Fibroblast of pulmonary artery (primary cell): ENCODE measurements around the gene PAX2.

Experiments
- DNase-seq: peaks from one replicate; pipeline ENCODE4 v3.0.0-alpha.2; 2010; ENCODE audit warnings: low read depth
- H3K4me3 ChIP-seq: replicated peaks from 2 replicates; pipeline ENCODE4 v1.5.1; 2011; ENCODE audit warnings: low read depth, mild to moderate bottlenecking, control low read depth, low read length, moderate library complexity
- TF ChIP-seq, protein P1 (sequence below): IDR thresholded peaks from 2 replicates; pipeline ENCODE4 v1.5.1; 2011; ENCODE audit warnings: mild to moderate bottlenecking, control low read depth, low read length, inconsistent platforms; ENCODE audit errors: missing control alignments

Gene PAX2

DNA sequence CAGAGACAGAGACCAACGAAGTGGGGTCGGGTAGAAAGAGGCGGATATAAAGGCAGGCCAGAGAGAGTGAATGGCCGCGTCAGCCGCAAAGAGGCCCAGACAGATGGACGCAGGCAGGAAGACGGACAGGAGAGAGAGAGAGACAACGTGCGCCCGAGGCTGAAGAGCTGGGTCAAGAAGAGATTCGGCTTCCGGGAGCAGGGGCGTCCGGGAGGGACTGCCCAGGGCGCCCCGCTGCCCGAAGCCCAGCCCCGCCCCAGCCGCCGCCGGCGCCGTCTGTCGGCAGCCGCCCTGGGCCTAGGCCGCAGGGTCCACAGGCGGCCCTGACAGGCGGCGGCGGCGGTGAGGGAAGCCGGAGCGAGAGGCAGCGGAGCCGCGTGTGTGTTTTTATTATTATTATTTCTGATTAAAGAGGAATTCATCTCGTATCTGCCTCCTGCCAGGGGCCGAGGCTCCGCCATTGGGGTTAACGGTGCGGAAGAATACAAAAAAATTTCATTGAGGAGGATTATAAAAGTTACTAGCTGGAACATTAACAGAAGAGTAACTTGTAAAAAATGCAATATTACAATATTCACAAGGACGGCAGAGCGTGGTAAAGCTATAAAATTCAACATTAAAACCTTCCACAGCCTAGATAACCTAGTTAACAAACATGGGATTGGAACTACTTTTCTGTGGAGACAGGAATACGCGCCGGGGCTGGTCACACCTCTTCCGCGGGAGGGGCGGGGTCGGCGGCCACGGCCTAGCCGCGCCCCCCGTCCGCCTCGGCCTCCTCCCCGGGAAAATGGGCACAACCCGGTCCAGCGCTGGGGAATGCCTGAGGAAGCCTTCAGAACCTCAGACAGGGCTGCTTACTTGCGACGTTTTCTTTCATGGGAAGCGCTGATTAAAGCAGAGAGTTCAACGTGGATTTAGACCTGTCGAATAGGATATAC is 29.7 kb upstream of the PAX2 start:
- H3K4me3 ChIP-seq: no peak overlapping the region
- DNase-seq: no peak
- TF ChIP-seq, protein P1, sequence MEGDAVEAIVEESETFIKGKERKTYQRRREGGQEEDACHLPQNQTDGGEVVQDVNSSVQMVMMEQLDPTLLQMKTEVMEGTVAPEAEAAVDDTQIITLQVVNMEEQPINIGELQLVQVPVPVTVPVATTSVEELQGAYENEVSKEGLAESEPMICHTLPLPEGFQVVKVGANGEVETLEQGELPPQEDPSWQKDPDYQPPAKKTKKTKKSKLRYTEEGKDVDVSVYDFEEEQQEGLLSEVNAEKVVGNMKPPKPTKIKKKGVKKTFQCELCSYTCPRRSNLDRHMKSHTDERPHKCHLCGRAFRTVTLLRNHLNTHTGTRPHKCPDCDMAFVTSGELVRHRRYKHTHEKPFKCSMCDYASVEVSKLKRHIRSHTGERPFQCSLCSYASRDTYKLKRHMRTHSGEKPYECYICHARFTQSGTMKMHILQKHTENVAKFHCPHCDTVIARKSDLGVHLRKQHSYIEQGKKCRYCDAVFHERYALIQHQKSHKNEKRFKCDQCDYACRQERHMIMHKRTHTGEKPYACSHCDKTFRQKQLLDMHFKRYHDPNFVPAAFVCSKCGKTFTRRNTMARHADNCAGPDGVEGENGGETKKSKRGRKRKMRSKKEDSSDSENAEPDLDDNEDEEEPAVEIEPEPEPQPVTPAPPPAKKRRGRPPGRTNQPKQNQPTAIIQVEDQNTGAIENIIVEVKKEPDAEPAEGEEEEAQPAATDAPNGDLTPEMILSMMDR: no peak

DNA sequence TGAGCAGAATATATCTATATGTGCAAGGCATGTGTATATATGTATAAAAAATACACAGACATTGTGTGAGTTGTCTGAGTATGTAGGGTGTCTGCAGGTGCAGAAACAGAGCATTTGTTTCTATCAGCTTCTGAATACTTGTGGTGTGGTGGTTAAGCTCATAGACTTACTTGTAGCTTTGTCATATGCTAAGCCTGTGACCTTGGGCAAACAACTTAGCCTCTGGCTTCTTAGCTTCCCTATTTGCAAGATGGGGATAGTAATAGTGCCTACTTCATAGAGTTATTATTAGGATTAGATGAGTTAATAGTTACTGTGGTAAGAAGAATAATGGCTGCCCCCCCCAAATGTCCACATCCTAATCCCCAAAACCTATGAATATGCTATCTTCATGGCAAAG is 28.2 kb upstream of the PAX2 start:
- TF ChIP-seq, protein P1: no peak
- no peak overlapping the region for H3K4me3 ChIP-seq
- DNase-seq: no peak

DNA sequence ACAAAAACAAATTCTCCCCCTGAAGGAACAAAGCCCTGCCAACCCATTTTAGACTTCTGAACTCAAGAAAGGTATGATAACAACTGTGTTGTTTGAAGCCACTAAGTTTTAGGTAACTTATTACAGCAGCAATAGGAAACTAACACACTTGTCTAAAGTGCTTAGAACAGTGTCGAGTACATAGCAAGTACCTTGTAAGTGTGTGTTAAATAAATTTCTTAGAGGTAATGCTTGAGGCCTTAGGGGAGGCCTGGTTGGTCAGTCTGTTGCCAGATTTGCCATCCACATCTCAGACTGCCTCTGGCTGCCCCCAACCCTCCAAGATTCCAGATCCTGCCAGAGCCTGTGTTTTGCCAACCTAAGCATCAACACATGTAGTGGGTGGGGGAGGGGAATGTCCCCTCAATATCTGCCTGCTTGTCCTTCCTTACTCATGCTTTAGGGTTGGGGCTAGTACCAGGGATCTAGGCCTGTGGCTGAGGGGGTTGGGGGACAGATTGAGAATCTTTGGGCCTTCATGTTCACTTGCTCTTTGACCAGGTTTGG is 27.1 kb upstream of the PAX2 start:
- no peak for DNase-seq
- H3K4me3 ChIP-seq: no peak overlapping the region
- TF ChIP-seq, protein P1: no peak

DNA sequence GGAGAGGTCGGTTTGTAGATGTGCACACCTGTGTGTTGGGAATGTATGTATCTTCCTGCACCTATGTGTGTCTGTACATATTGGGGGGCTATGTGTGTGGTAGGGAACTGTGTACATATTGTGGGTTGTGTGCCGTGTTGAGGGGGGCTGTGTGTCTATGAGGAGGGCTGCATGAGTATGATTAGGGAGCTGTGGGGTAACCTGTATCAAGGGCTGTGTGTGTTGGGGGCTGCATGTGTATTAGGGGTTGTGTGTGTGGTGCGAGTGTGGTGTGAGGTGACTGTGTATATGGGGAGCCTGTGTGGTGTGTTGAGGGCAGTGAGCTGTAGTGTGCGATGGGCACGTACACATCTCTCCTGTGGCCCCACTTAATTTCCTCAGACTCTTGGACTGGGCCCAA is 22.2 kb upstream of the PAX2 start:
- H3K4me3 ChIP-seq: no peak overlapping the region
- TF ChIP-seq, protein P1: no peak
- no peak for DNase-seq

DNA sequence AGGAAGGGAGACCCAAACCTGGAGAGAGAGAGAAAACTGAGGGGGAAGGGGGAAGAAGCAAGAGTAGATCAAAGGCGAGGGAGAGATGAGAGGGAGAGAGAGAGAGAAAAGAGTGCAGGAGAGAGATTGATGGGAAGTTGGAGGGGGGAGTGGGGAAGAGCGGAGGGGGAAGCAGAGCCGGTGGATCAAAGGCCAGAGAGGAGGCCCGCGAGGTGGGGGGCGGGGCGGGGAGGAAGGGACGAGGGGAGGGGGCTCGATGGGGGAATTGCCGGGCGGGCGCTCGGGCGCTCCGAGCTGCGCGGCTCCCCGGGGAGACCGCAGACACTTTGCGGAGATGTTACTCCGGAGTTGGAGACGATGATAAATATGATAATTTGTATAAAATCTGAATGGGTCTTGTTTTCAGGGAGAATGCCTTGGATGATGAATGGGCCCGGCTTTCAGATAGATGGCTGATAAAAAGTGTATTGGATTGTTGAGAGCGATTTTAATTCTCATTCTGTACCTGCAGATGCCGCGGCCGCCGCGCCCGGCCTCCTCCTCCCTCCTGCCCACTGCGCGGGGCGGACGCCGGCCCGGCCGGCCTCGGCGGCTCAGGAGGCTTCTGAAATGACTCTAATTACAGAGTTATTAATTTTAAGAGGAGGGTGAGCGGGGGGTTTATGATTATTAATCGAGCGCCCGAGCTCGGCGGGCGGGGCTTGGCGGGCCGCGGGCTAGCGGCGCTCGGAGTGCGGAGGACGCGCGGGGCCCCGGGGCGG is 21.4 kb upstream of the PAX2 start:
- H3K4me3 ChIP-seq: no peak overlapping the region
- TF ChIP-seq, protein P1: no peak
- no peak for DNase-seq

DNA sequence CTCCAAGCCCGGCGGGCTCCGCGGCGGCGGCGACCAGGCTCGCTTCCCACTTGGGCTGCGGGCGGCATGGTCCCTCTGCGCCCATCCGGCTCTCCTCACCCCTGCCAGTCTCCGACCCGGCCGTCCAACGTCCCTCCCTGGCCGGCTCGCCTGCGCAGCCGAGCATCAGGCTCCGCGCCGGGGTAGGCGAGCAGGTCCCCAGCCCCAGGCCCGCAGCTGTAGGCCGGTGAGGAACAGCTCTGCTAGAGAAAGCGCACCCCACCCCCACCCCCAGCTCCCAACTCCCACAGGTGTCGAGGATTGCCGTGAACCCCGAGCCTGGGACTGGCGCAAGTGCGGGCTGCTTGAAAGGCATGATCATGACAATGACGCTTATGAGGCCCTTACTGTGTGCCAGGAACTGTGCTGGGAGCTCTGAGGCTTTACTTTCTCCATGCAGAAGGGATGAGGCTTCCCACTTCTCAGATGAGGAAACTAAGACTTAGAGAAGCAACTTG is 20.8 kb upstream of the PAX2 start:
- TF ChIP-seq, protein P1: no peak
- no peak overlapping the region for H3K4me3 ChIP-seq
- no peak for DNase-seq
